ENCODE measurements around the gene N4BP2L2.

The N4BP2L2 gene

DNA sequence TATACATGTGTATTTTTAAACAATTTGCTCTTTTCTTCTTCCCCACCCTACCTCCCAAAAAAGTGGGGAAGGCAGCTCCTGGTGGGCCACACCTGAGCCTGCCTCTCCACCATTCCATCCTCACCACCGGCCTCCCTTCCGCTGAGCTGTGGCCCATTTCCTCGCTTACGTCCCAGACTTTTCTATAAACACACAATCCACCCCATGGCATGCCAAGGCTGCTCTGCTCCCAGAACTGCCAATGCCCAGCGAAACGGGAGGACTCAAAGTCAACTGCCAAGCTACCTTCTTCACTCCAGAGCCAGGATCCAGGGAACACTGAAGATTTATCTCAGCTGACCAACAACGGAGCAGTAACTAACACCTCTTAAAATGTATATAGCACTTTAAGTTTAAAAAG is 113.4 kb downstream of the N4BP2L2 start:
- TF ChIP-seq, protein P1, sequence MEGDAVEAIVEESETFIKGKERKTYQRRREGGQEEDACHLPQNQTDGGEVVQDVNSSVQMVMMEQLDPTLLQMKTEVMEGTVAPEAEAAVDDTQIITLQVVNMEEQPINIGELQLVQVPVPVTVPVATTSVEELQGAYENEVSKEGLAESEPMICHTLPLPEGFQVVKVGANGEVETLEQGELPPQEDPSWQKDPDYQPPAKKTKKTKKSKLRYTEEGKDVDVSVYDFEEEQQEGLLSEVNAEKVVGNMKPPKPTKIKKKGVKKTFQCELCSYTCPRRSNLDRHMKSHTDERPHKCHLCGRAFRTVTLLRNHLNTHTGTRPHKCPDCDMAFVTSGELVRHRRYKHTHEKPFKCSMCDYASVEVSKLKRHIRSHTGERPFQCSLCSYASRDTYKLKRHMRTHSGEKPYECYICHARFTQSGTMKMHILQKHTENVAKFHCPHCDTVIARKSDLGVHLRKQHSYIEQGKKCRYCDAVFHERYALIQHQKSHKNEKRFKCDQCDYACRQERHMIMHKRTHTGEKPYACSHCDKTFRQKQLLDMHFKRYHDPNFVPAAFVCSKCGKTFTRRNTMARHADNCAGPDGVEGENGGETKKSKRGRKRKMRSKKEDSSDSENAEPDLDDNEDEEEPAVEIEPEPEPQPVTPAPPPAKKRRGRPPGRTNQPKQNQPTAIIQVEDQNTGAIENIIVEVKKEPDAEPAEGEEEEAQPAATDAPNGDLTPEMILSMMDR (IDR thresholded peaks at IDR 0.05; ENCODE audit: low read depth, low read length, missing control alignments): no peak

DNA sequence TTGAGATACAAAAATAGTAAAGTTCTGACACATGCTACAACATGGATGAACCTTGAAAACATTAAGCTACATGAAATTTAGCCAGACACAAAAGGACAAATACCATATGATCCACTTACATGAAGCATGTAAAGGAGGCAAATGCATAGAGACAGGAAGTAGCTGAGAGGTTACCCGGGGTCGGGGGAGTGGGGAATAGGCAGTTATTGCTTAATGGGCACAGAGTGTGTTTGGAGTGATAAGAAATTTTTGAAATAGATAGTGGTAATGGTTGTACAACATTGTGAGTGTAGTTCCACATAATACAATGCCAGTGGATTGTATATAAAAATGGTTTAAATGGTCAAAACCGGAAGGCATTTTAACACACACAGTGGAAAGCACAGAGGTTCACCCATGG is 115.0 kb downstream of the N4BP2L2 start:
- no peak overlapping the region for H3K4me3 ChIP-seq (replicated peaks; ENCODE audit: low read depth, low read length)
- no peak for DNase-seq (ENCODE audit: extremely low read depth, low read depth)
- TF ChIP-seq, protein P1 (IDR thresholded peaks at IDR 0.05; ENCODE audit: low read depth, low read length, missing control alignments): no peak

More for the DNA sequence above, 113.4 kb downstream of the N4BP2L2 start:
- H3K4me3 ChIP-seq (replicated peaks; ENCODE audit: low read depth, low read length): no peak overlapping the region
- no peak for DNase-seq (ENCODE audit: extremely low read depth, low read depth)

DNA sequence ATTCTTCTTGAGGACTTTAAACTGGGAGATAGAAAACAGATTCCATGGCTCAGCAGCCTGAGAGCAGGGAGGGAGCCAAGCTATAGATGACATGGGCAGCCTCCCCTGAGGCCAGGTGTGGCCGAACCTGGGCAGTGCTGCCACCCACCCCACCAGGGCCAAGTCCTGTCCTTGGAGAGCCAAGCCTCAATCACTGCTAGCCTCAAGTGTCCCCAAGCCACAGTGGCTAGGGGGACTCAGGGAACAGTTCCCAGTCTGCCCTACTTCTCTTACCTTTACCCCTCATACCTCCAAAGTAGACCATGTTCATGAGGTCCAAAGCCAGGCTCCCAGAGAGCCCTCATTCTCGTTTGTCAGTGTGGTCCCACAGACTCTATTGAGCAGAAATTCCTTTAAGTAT is 118.7 kb downstream of the N4BP2L2 start:
- no peak for DNase-seq (ENCODE audit: extremely low read depth, low read depth)

DNA sequence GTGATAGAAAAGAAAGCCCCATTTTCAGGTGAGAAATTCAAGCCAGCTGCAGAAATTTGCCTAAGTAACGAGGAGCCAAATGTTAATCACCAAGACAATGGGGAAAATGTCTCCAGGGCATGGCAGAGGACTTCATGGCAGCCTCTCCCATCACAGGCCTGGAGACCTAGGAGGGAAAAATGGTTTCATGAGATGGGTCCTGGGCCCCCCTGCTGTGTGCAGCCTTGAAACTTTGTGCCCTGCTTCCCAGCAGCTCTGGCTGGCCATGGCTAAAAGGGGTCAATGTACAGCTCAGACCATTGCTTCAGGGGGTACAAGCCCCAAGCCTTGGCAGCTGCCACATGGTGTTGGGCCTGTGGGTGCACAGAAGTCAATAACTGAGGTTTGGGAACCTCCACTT is 120.6 kb downstream of the N4BP2L2 start:
- DNase-seq (ENCODE audit: extremely low read depth, low read depth): no peak
- no peak overlapping the region for H3K4me3 ChIP-seq (replicated peaks; ENCODE audit: low read depth, low read length)
- TF ChIP-seq, protein P1 (IDR thresholded peaks at IDR 0.05; ENCODE audit: low read depth, low read length, missing control alignments): no peak

More for the DNA sequence above, 118.7 kb downstream of the N4BP2L2 start:
- H3K4me3 ChIP-seq (replicated peaks; ENCODE audit: low read depth, low read length): no peak overlapping the region
- TF ChIP-seq, protein P1 (IDR thresholded peaks at IDR 0.05; ENCODE audit: low read depth, low read length, missing control alignments): no peak

DNA sequence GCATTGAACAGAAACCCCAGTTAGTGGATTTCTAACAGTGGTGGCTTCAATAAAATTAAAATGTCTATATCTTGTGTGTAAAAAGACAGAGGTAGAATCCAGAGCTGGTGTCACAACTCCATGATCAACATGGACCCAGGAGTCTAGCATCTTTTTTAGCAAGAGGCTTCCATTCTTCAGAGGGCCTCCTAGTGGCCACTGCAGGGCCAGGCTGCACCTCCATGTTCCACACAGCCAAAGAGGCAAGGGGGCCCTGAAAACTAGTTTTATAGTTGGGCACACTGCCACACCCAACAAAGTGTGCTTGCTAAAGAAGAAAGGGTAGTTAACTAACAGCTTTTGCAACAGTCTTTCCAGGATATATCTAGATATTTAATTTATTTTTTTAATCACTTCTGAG is 123.6 kb downstream of the N4BP2L2 start:
- no peak overlapping the region for H3K4me3 ChIP-seq (replicated peaks; ENCODE audit: low read depth, low read length)
- TF ChIP-seq, protein P1 (IDR thresholded peaks at IDR 0.05; ENCODE audit: low read depth, low read length, missing control alignments): peak; percentile 80
- DNase-seq (ENCODE audit: extremely low read depth, low read depth): no peak

DNA sequence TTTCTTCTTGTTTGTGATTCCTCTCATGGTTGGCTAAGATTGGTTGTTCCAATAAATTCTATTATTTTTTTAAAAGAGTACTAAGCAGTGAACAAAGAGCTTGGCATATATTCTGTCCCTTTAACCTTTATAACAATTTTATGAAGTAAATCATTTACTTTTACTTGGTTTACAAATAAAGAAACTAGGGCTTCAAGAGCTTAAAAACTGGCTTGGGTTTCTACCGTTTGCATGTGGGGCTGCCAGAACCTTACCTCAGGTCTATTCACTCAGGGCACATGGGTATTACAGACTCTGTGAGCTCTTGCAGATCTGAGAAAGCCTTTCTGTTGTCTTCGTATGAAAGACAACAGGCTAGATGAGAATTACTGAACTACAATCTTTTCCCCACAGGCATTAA is 124.0 kb downstream of the N4BP2L2 start:
- TF ChIP-seq, protein P1 (IDR thresholded peaks at IDR 0.05; ENCODE audit: low read depth, low read length, missing control alignments): no peak
- no peak overlapping the region for H3K4me3 ChIP-seq (replicated peaks; ENCODE audit: low read depth, low read length)
- no peak for DNase-seq (ENCODE audit: extremely low read depth, low read depth)

DNA sequence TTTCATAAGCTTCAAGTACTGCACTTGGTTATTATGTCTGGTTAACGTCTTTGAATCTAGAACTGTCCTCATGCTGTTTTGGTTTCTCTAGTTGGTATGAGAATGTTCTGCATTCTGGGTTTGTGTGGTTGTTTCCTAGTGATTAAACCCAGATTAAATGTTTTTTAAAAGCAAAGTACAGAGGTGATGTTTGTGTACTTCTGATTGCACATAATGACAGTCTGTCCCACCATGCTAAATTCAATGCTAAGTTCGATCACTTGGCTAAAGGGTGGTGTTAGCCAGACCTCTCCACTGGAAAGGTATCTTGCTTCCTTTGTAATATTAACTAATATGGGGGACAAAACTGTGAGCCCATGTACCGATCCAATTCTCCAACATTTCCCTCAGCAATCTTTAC is 125.3 kb downstream of the N4BP2L2 start:
- no peak for DNase-seq (ENCODE audit: extremely low read depth, low read depth)
- TF ChIP-seq, protein P1 (IDR thresholded peaks at IDR 0.05; ENCODE audit: low read depth, low read length, missing control alignments): no peak
- no peak overlapping the region for H3K4me3 ChIP-seq (replicated peaks; ENCODE audit: low read depth, low read length)

Data from HFF-Myc (cell line).